Suprapubic skin (tissue), 4 donors: ENCODE measurements around the gene PDGFRB. TPM values are rescaled to one million over a fixed set of nuclear protein-coding genes. Genes with fewer than 3 reads are reported as not detected.

Experiments used
- DNase-seq, 2 donors: peaks; one replicate each; pipeline ENCODE4 v3.0.0-alpha.2; 2019; ENCODE audit warnings: low spot score in 2 of 2
- H3K27ac ChIP-seq: fragments of 200-600 bp; sonication (generic); one replicate; pipeline ENCODE4 v1.5.1; 2019
- H3K27me3 ChIP-seq: fragments of 200-600 bp; sonication (generic); one replicate; pipeline ENCODE4 v1.5.1; 2019
- H3K36me3 ChIP-seq: fragments of 200-600 bp; sonication (generic); one replicate; pipeline ENCODE4 v1.5.1; 2019
- H3K4me1 ChIP-seq: fragments of 200-600 bp; sonication (generic); one replicate; pipeline ENCODE4 v1.5.1; 2019
- H3K4me3 ChIP-seq: fragments of 200-600 bp; sonication (generic); one replicate; pipeline ENCODE4 v1.5.1; 2019; ENCODE audit warnings: mild to moderate bottlenecking
- H3K9me3 ChIP-seq: fragments of 200-600 bp; sonication (generic); one replicate; pipeline ENCODE4 v1.5.1; 2019
- CTCF ChIP-seq, 2 donors: fragments of 200-600 bp in 1 of 2; fragments of 450-650 bp in 1 of 2; sonication (generic) in 1 of 2; IDR thresholded peaks; one replicate each; pipeline ENCODE4 v1.5.1; 2016 to 2019; ENCODE audit warnings: antibody characterized with exemption in 2 of 2, mild to moderate bottlenecking in 1 of 2, moderate library complexity in 1 of 2
- EP300 ChIP-seq: sonication (generic); formaldehyde crosslinking; IDR thresholded peaks from one replicate; pipeline ENCODE4 v1.6.1; 2017; ENCODE audit warnings: antibody characterized with exemption
- POLR2A ChIP-seq, 2 donors: fragments of 450-650 bp; IDR thresholded peaks; one replicate each; pipeline ENCODE4 v1.6.1; 2017; ENCODE audit warnings: antibody characterized with exemption in 2 of 2, mild to moderate bottlenecking in 2 of 2, moderate library complexity in 2 of 2
- POLR2AphosphoS5 ChIP-seq, 3 donors: sonication (generic); formaldehyde crosslinking; IDR thresholded peaks; one replicate each; pipeline ENCODE4 v1.6.1; 2017; ENCODE audit warnings: antibody characterized with exemption in 3 of 3
- WGBS: methylation state at CpG from one replicate; pipeline ENCODE4 v1.1.5; 2018; 5-methylcytosine and 5-hydroxymethylcytosine counted together
- total RNA-seq, 4 donors: library from RNA; depleted of rRNA; stranded (reverse); fragments of >200 nt; gene quantifications; one replicate each; pipeline ENCODE4 v1.1.0, GENCODE V29; 2016

Gene PDGFRB
- total RNA-seq, 4 donors from 2014 or later, result 23.8 to 51.4 (median 43.9) TPM

GRCh38 chr5:150131978-150132694 is 23.5 kb downstream of the PDGFRB start:
- no peaks in the 10 kb centered on the region for H3K9me3 ChIP-seq
- H3K36me3 ChIP-seq, result peaks cover 11% of the 10 kb centered on the region
- no peaks in the 10 kb centered on the region for H3K27me3 ChIP-seq
- H3K4me3 ChIP-seq, result no peak overlapping the region
- TF ChIP-seq EP300, result no peak
- TF ChIP-seq POLR2A (IDR thresholded peaks at IDR 0.05), result no peak
- TF ChIP-seq POLR2AphosphoS5 (IDR thresholded peaks at IDR 0.05), result no peak
- TF ChIP-seq CTCF (IDR thresholded peaks at IDR 0.05), result no peak
- WGBS, result 54% methylated on average over 11 of the region's 12 CpGs
- no peak for DNase-seq
- peaks cover 34% of the 10 kb centered on the region for H3K4me1 ChIP-seq
- H3K27ac ChIP-seq, result peak overlapping the region; percentile 10

GRCh38 chr5:150131461-150131860 is 24.2 kb downstream of the PDGFRB start:
- no peak for TF ChIP-seq POLR2A (IDR thresholded peaks at IDR 0.05)
- TF ChIP-seq POLR2AphosphoS5 (IDR thresholded peaks at IDR 0.05), result no peak
- TF ChIP-seq CTCF (IDR thresholded peaks at IDR 0.05), result no peak
- H3K27ac ChIP-seq, result no peak overlapping the region
- no peak overlapping the region for H3K4me3 ChIP-seq
- peaks cover 11% of the 10 kb centered on the region for H3K36me3 ChIP-seq
- H3K27me3 ChIP-seq, result no peaks in the 10 kb centered on the region
- DNase-seq, result no peak
- 92% methylated on average over 4 of the region's 4 CpGs for WGBS
- H3K9me3 ChIP-seq, result no peaks in the 10 kb centered on the region
- H3K4me1 ChIP-seq, result peaks cover 28% of the 10 kb centered on the region

GRCh38 chr5:150130493-150130922 is 25.1 kb downstream of the PDGFRB start:
- TF ChIP-seq CTCF (IDR thresholded peaks at IDR 0.05) (no peak), POLR2AphosphoS5 (IDR thresholded peaks at IDR 0.05) (no peak), POLR2A (IDR thresholded peaks at IDR 0.05) (no peak), EP300 (no peak)
- H3K36me3 ChIP-seq, result peaks cover 17% of the 10 kb centered on the region
- DNase-seq, result no peak
- WGBS, result 90% methylated on average over 6 of the region's 8 CpGs
- H3K4me1 ChIP-seq, result peaks cover 24% of the 10 kb centered on the region
- H3K9me3 ChIP-seq, result no peaks in the 10 kb centered on the region
- H3K27ac ChIP-seq, result no peak overlapping the region
- no peak overlapping the region for H3K4me3 ChIP-seq
- no peaks in the 10 kb centered on the region for H3K27me3 ChIP-seq

GRCh38 chr5:150129813-150130492 is 25.7 kb downstream of the PDGFRB start:
- DNase-seq, result peak; percentile 86 to 88
- 46% methylated on average over 19 of the region's 25 CpGs for WGBS
- no peak overlapping the region for H3K27ac ChIP-seq
- H3K4me3 ChIP-seq, result peak overlapping the region; percentile 20
- H3K9me3 ChIP-seq, result no peaks in the 10 kb centered on the region
- H3K27me3 ChIP-seq, result no peaks in the 10 kb centered on the region
- peaks cover 21% of the 10 kb centered on the region for H3K36me3 ChIP-seq
- TF ChIP-seq POLR2A (IDR thresholded peaks at IDR 0.05), result no peak
- no peak for TF ChIP-seq EP300
- TF ChIP-seq CTCF (IDR thresholded peaks at IDR 0.05), result peak; percentile 84 to 87
- TF ChIP-seq POLR2AphosphoS5 (IDR thresholded peaks at IDR 0.05), result peak in 1 of 3 donors; percentile 16
- H3K4me1 ChIP-seq, result peaks cover 24% of the 10 kb centered on the region

- no peaks in the 10 kb centered on the region for H3K27me3 ChIP-seq
- H3K4me3 ChIP-seq, result peak overlapping the region; percentile 20
- H3K36me3 ChIP-seq, result peaks cover 25% of the 10 kb centered on the region
- DNase-seq, result no peak
- peaks cover 24% of the 10 kb centered on the region for H3K4me1 ChIP-seq
- H3K27ac ChIP-seq, result no peak overlapping the region
- no peak for TF ChIP-seq CTCF (IDR thresholded peaks at IDR 0.05)
- 58% methylated on average over 2 of the region's 8 CpGs for WGBS
- no peaks in the 10 kb centered on the region for H3K9me3 ChIP-seq
These were observed 26.2 kb downstream of the PDGFRB start for GRCh38 chr5:150129454-150129812.
